Measurements from ENCODE around the gene CD8A.

The CD8A gene

GRCh38 chr2:86808315-86809161 lies 17.8 kb upstream of the CD8A start:
- Histone ChIP-seq H2AFZ (ENCODE audit: low read depth, low read length) (peak overlapping the region; percentile 95), H3K79me2 (ENCODE audit: insufficient read depth, low read length) (no peaks in the 10 kb centered on the region), H3K36me3 (ENCODE audit: insufficient read depth, low read length) (no peaks in the 10 kb centered on the region), H3K4me2 (ENCODE audit: insufficient read depth, low read length) (peak overlapping the region; percentile 84), H3K4me3 (ENCODE audit: low read depth in 1 of 2, low read length in 2 of 2) (peak overlapping the region; percentile 8 to 59; a peak in 3 of 4 replicates), H3K27ac (ENCODE audit: low read length) (peak overlapping the region; percentile 72), H3K9ac (ENCODE audit: low read depth, low read length) (peak overlapping the region; percentile 55), H3K4me1 (ENCODE audit: insufficient read depth, low read length) (peaks cover 20% of the 10 kb centered on the region), H3K27me3 (ENCODE audit: insufficient read depth, low read length, poor library complexity) (no peaks in the 10 kb centered on the region), H3K9me3 (ENCODE audit: insufficient read depth, low read length, severe bottlenecking) (no peaks in the 10 kb centered on the region), H4K20me1 (ENCODE audit: insufficient read depth, low read length) (no peaks in the 10 kb centered on the region)
- DNase-seq, result peak; percentile 94
- ATAC-seq (ENCODE audit: insufficient read depth, low read depth), result peak; percentile 91
- TF ChIP-seq EZH2 (IDR thresholded peaks at IDR 0.05; ENCODE audit: borderline replicate concordance, low read depth, low read length, severe bottlenecking), result no peak
- TF ChIP-seq CTCF (IDR thresholded peaks at IDR 0.05; ENCODE audit: borderline replicate concordance, extremely low read depth, low read length, poor library complexity, severe bottlenecking), result peak; percentile 99

GRCh38 chr2:86807468-86808275 lies 17.0 kb upstream of the CD8A start:
- peak; percentile 67 for DNase-seq
- no peaks in the 10 kb centered on the region for H3K27me3 ChIP-seq (ENCODE audit: insufficient read depth, low read length, poor library complexity)
- ATAC-seq (ENCODE audit: insufficient read depth, low read depth), result peak; percentile 65
- no peak for TF ChIP-seq EZH2 (IDR thresholded peaks at IDR 0.05; ENCODE audit: borderline replicate concordance, low read depth, low read length, severe bottlenecking)
- TF ChIP-seq CTCF (IDR thresholded peaks at IDR 0.05; ENCODE audit: borderline replicate concordance, extremely low read depth, low read length, poor library complexity, severe bottlenecking), result no peak
- peak overlapping the region; percentile 95 for H2AFZ ChIP-seq (ENCODE audit: low read depth, low read length)
- no peaks in the 10 kb centered on the region for H3K9me3 ChIP-seq (ENCODE audit: insufficient read depth, low read length, severe bottlenecking)
- no peaks in the 10 kb centered on the region for H4K20me1 ChIP-seq (ENCODE audit: insufficient read depth, low read length)
- H3K9ac ChIP-seq (ENCODE audit: low read depth, low read length), result peak overlapping the region; percentile 55
- peak overlapping the region; percentile 84 for H3K4me2 ChIP-seq (ENCODE audit: insufficient read depth, low read length)
- no peaks in the 10 kb centered on the region for H3K79me2 ChIP-seq (ENCODE audit: insufficient read depth, low read length)
- H3K36me3 ChIP-seq (ENCODE audit: insufficient read depth, low read length), result no peaks in the 10 kb centered on the region
- no peak overlapping the region; the same call in 1 of the 2 replicates for H3K27ac ChIP-seq (ENCODE audit: low read length)
- H3K4me3 ChIP-seq (ENCODE audit: low read depth in 1 of 2, low read length in 2 of 2), result peak overlapping the region; percentile 8 to 59; a peak in 3 of 4 replicates
- H3K4me1 ChIP-seq (ENCODE audit: insufficient read depth, low read length), result peaks cover 20% of the 10 kb centered on the region

- no peak overlapping the region for H3K27ac ChIP-seq (ENCODE audit: low read length)
- TF ChIP-seq CTCF (IDR thresholded peaks at IDR 0.05; ENCODE audit: borderline replicate concordance, extremely low read depth, low read length, poor library complexity, severe bottlenecking) (no peak), EZH2 (IDR thresholded peaks at IDR 0.05; ENCODE audit: borderline replicate concordance, low read depth, low read length, severe bottlenecking) (no peak)
- no peaks in the 10 kb centered on the region for H3K27me3 ChIP-seq (ENCODE audit: insufficient read depth, low read length, poor library complexity)
- no peaks in the 10 kb centered on the region for H4K20me1 ChIP-seq (ENCODE audit: insufficient read depth, low read length)
- H3K4me1 ChIP-seq (ENCODE audit: insufficient read depth, low read length), result peaks cover 20% of the 10 kb centered on the region
- no peak for DNase-seq
- H2AFZ ChIP-seq (ENCODE audit: low read depth, low read length), result peak overlapping the region; percentile 95; the same call in 1 of the 2 replicates
- peak overlapping the region; percentile 84 for H3K4me2 ChIP-seq (ENCODE audit: insufficient read depth, low read length)
- no peak for ATAC-seq (ENCODE audit: insufficient read depth, low read depth)
- no peaks in the 10 kb centered on the region for H3K79me2 ChIP-seq (ENCODE audit: insufficient read depth, low read length)
- peak overlapping the region in 1 of 2 experiments; percentile 59; a peak in 2 of 4 replicates for H3K4me3 ChIP-seq (ENCODE audit: low read depth in 1 of 2, low read length in 2 of 2)
- H3K9me3 ChIP-seq (ENCODE audit: insufficient read depth, low read length, severe bottlenecking), result no peaks in the 10 kb centered on the region
- 0 out of 2 replicates have a peak overlapping the region, but pooled peaks have one; percentile 55 for H3K9ac ChIP-seq (ENCODE audit: low read depth, low read length)
- no peaks in the 10 kb centered on the region for H3K36me3 ChIP-seq (ENCODE audit: insufficient read depth, low read length)
These were observed 16.4 kb upstream of the CD8A start for GRCh38 chr2:86807133-86807467.
